Suprapubic skin (tissue), 4 donors: ENCODE measurements around the gene DDX25.
"Not testable (repeated sequence)": the region's sequence is repeated elsewhere in the genome, so short reads cannot be mapped to it uniquely, and the experiment has no call there.

Source experiments
- CTCF ChIP-seq, 2 donors: fragments of 200-600 bp in 1 of 2; fragments of 450-650 bp in 1 of 2; sonication (generic) in 1 of 2; IDR thresholded peaks; one replicate each; pipeline ENCODE4 v1.5.1; 2016 to 2019; ENCODE audit warnings: antibody characterized with exemption in 2 of 2, mild to moderate bottlenecking in 1 of 2, moderate library complexity in 1 of 2
- EP300 ChIP-seq: sonication (generic); formaldehyde crosslinking; IDR thresholded peaks from one replicate; pipeline ENCODE4 v1.6.1; 2017; ENCODE audit warnings: antibody characterized with exemption
- POLR2A ChIP-seq, 2 donors: fragments of 450-650 bp; IDR thresholded peaks; one replicate each; pipeline ENCODE4 v1.6.1; 2017; ENCODE audit warnings: antibody characterized with exemption in 2 of 2, mild to moderate bottlenecking in 2 of 2, moderate library complexity in 2 of 2
- POLR2AphosphoS5 ChIP-seq, 3 donors: sonication (generic); formaldehyde crosslinking; IDR thresholded peaks; one replicate each; pipeline ENCODE4 v1.6.1; 2017; ENCODE audit warnings: antibody characterized with exemption in 3 of 3

GRCh38 chr11:125914601-125915000, 10.3 kb downstream of the DDX25 start:
- not testable (repeated sequence) for TF ChIP-seq CTCF (IDR thresholded peaks at IDR 0.05); POLR2A (IDR thresholded peaks at IDR 0.05); EP300; POLR2AphosphoS5 (IDR thresholded peaks at IDR 0.05)
